GM12875 (cell line): ENCODE results near the gene SPAG5.

Source experiments
- H3K4me3 ChIP-seq: one replicate; pipeline ENCODE4 v1.5.1; 2011; ENCODE audit warnings: low read depth, low read length, control low read depth
- CTCF ChIP-seq: IDR thresholded peaks from 2 replicates; pipeline ENCODE4 v1.5.1; 2011; ENCODE audit warnings: low read depth, mild to moderate bottlenecking, control low read depth, inconsistent platforms, low read length, moderate library complexity, borderline replicate concordance; ENCODE audit not compliant: insufficient read depth

Gene SPAG5

GRCh38 chr17:28533091-28533807 is 65.6 kb downstream of the SPAG5 start:
- H3K4me3 ChIP-seq = no peak overlapping the region
- no peak for TF ChIP-seq CTCF

DNA sequence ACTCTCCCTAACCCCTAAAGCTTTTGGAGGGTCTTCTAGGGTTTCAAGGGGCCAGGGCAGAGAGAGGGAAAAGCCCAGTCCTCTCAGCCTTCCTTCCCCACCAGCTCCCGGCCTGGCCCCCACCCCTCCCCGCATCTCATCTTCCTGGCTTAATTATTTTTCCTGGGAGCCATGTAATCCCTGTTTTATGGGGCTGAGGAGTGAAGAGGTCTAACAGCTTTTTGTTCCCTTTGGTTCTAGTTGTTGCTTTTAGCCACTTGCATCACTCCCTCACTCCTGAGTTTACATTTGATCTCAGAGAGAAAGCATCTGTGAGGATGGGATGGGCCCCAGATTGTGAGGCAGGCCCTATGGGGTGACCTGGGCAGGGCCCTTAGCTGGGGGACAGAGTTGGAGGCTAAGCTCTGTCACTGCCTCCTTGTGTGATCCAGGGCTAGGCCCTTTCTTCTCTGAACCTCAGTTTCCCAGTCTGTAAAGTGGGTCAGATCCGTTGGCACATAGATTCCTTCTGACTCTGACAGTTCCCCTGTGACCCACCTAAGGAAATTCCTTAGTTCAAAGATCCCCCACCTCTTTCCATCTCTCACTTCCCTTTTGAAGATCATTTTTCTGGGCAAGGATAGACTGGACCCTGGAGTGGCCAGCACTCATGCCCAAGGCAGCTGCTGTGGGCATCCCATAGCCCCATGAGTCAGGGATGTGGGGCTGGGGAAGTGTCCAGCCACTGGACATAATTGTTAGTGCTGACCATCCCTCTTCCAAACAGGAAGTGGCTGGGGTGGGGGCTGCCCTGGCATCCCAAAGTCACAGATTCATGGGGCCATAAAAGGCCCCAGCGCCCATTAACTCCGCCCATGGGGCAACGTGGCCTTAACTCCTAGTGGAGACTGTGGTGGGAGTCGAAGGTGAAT is 66.5 kb downstream of the SPAG5 start:
- no peak overlapping the region for H3K4me3 ChIP-seq
- TF ChIP-seq CTCF = no peak

- H3K4me3 ChIP-seq = no peak overlapping the region
- no peak for TF ChIP-seq CTCF
These were observed 67.9 kb downstream of the SPAG5 start for GRCh38 chr17:28530926-28531325.

GRCh38 chr17:28530250-28530649 is 68.6 kb downstream of the SPAG5 start:
- TF ChIP-seq CTCF = no peak
- H3K4me3 ChIP-seq = no peak overlapping the region

DNA sequence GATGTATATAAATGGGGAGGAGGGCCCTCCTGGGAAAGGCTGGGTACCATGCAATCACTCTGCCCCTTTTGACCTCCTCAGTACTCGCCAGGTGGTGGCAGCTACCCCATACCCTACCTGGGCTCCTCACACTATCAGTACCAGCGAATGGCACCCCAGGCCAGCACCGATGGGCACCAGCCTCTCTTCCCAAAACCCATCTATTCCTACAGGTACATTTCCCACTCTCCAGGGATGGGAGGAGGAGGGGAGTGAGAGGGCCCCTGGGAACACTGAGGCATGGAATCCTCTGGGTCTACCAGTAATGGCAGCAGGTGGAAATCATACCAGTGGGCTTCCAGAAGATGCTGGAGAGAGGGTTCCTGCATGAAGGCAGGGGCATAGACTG is 69.8 kb downstream of the SPAG5 start:
- TF ChIP-seq CTCF = no peak
- H3K4me3 ChIP-seq = no peak overlapping the region

- H3K4me3 ChIP-seq = no peak overlapping the region
- TF ChIP-seq CTCF = no peak
These were observed 70.4 kb downstream of the SPAG5 start for GRCh38 chr17:28528327-28529012.
